Upper lobe of left lung (tissue), 4 donors: ENCODE measurements around the gene SLA2.

Source experiments
- POLR2A ChIP-seq, 4 donors: fragments of 450-650 bp; IDR thresholded peaks; one replicate each; pipeline ENCODE4 v1.5.1; 2016 to 2017; ENCODE audit warnings: antibody characterized with exemption in 4 of 4, mild to moderate bottlenecking in 2 of 4
- POLR2AphosphoS5 ChIP-seq, 2 donors: sonication (generic); formaldehyde crosslinking; IDR thresholded peaks; one replicate each; pipeline ENCODE4 v1.5.1; 2017; ENCODE audit warnings: antibody characterized with exemption in 2 of 2
- TF ChIP-seq, protein P1 (sequence below), 6 experiments: fragments of 450-650 bp in 4 of 6; fragments of 200-600 bp in 2 of 6; sonication (generic) in 2 of 6; IDR thresholded peaks; one replicate each; pipeline ENCODE4 v1.5.1; 2016 to 2019; ENCODE audit warnings: antibody characterized with exemption in 6 of 6

DNA sequence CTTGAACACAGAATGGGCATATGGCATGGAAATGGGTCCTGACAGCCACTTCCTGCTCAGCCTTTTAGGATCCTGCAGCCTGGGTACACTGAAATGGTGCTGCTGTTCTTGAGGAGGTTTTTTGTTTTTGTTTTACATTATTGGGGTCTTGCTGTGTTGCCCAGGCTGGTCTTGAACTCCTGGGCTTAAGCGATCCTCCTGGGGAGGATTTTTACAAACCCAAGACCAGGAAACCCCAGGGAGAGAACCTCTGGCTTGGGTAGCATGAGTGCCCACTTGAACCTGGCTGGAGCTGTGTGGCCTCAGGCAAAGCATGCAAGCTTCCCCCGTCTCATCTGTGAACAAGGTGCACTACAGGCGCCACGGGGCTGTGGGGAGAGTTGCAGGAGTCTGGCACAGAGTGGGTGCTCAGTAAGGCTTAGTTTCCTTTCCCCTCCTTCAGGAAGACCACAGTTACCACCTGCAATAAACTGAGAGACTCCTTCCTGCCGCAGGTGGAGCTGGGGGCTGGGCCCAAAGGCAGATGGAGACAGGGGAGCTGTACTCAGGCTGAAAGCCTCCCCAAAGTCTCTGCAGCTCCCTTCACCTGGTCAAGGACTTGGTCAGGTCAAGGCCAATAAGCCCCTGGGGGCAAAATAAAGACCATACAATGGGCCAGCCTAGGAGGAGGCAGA, 1.8 kb downstream of the SLA2 start:
- TF ChIP-seq, protein P1, sequence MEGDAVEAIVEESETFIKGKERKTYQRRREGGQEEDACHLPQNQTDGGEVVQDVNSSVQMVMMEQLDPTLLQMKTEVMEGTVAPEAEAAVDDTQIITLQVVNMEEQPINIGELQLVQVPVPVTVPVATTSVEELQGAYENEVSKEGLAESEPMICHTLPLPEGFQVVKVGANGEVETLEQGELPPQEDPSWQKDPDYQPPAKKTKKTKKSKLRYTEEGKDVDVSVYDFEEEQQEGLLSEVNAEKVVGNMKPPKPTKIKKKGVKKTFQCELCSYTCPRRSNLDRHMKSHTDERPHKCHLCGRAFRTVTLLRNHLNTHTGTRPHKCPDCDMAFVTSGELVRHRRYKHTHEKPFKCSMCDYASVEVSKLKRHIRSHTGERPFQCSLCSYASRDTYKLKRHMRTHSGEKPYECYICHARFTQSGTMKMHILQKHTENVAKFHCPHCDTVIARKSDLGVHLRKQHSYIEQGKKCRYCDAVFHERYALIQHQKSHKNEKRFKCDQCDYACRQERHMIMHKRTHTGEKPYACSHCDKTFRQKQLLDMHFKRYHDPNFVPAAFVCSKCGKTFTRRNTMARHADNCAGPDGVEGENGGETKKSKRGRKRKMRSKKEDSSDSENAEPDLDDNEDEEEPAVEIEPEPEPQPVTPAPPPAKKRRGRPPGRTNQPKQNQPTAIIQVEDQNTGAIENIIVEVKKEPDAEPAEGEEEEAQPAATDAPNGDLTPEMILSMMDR (IDR thresholded peaks at IDR 0.05), result no peak
- TF ChIP-seq POLR2A (IDR thresholded peaks at IDR 0.05), result peak in 1 of 4 donors; percentile 19
- no peak for TF ChIP-seq POLR2AphosphoS5 (IDR thresholded peaks at IDR 0.05)
